Measurements from ENCODE around the gene WWC2. TPM values are rescaled to one million over a fixed set of nuclear protein-coding genes. Genes with fewer than 3 reads are reported as not detected.

WWC2 gene
- total RNA-seq, 4 donors from 2014 or later = 24.3 to 50.7 (median 41.8) TPM

DNA sequence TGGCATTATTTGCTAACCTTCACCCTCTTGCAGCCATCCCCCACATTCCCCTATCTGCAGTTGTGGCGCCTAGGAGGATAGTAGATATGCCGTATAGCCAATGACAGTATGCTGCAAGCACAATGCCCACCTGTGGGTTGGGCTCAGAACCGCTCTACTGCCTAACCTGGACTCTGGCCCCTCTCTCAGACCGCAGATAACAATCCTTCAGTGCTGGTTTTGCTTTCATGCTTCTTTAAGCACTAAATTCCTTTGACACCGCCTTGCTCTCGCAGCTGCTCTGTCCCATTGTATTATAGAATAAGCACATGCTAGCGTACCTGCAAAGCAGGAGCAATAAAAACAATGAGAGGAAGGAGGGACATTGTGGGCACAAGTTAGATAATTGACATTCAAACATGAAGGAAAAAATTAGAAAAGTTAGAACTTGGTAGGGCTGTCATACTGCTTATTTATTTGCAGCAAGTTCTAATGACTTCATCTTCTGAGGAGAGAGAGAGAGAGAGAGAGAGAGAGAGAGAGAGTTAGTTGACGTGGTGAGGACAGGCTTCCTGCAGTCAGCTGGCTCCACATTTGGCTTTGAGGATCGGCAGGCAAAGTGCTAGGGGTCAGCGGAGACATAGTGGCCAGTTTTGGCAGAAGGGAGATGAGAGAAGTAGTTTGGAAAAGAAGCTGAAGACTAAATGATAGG, 55.8 kb downstream of the WWC2 start:
- TF ChIP-seq, protein P1, sequence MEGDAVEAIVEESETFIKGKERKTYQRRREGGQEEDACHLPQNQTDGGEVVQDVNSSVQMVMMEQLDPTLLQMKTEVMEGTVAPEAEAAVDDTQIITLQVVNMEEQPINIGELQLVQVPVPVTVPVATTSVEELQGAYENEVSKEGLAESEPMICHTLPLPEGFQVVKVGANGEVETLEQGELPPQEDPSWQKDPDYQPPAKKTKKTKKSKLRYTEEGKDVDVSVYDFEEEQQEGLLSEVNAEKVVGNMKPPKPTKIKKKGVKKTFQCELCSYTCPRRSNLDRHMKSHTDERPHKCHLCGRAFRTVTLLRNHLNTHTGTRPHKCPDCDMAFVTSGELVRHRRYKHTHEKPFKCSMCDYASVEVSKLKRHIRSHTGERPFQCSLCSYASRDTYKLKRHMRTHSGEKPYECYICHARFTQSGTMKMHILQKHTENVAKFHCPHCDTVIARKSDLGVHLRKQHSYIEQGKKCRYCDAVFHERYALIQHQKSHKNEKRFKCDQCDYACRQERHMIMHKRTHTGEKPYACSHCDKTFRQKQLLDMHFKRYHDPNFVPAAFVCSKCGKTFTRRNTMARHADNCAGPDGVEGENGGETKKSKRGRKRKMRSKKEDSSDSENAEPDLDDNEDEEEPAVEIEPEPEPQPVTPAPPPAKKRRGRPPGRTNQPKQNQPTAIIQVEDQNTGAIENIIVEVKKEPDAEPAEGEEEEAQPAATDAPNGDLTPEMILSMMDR (IDR thresholded peaks at IDR 0.05; ENCODE audit: low read depth) = no peak

GRCh38 chr4:183155450-183156184, 56.6 kb downstream of the WWC2 start:
- TF ChIP-seq, protein P1 (IDR thresholded peaks at IDR 0.05; ENCODE audit: low read depth) = no peak

- TF ChIP-seq, protein P1 (IDR thresholded peaks at IDR 0.05; ENCODE audit: low read depth) = no peak
Measured at GRCh38 chr4:183157215-183157614, 58.2 kb downstream of the WWC2 start.

DNA sequence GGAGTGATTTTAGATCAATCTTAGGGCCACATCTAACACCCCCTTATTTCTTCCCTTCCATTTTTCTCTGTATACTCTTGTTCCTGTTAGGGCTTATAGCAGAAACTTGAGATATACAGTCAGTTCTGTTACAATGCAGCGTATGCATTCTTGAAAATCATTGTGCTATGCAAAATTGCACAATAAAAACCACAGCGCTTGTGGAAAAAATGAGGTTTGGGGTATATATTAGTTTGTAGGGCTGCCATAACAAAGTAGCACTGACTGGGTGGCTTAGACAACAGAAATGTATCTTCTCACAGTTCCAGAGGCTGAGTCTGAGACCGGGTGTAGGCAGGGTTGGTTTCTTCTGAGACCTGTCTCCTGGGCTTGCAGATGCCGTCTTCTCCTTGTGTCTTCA, 59.0 kb downstream of the WWC2 start:
- TF ChIP-seq, protein P1 (IDR thresholded peaks at IDR 0.05; ENCODE audit: low read depth) = no peak

GRCh38 chr4:183161630-183162029, 62.6 kb downstream of the WWC2 start:
- TF ChIP-seq, protein P1 (IDR thresholded peaks at IDR 0.05; ENCODE audit: low read depth) = no peak

- TF ChIP-seq, protein P1 (IDR thresholded peaks at IDR 0.05; ENCODE audit: low read depth) = no peak
Measured at GRCh38 chr4:183163135-183163534, 64.1 kb downstream of the WWC2 start.

GRCh38 chr4:183164963-183165362, 65.9 kb downstream of the WWC2 start:
- TF ChIP-seq, protein P1 (IDR thresholded peaks at IDR 0.05; ENCODE audit: low read depth) = no peak

Data from subcutaneous adipose tissue (tissue), 4 donors.